Sigmoid colon (tissue), 4 donors: ENCODE data around the gene GAB2.
"Not testable (repeated sequence)": the region's sequence is repeated elsewhere in the genome, so short reads cannot be mapped to it uniquely, and the experiment has no call there.

ENCODE experiments used
- EP300 ChIP-seq, 4 donors: sonication (generic); formaldehyde crosslinking; IDR thresholded peaks; one replicate each; pipeline ENCODE4 v1.6.1; 2017; ENCODE audit warnings: antibody characterized with exemption in 4 of 4
- POLR2A ChIP-seq, 2 donors: fragments of 450-650 bp; IDR thresholded peaks; one replicate each; pipeline ENCODE4 v1.6.1; 2016; ENCODE audit warnings: antibody characterized with exemption in 2 of 2, mild to moderate bottlenecking in 2 of 2, moderate library complexity in 2 of 2

DNA sequence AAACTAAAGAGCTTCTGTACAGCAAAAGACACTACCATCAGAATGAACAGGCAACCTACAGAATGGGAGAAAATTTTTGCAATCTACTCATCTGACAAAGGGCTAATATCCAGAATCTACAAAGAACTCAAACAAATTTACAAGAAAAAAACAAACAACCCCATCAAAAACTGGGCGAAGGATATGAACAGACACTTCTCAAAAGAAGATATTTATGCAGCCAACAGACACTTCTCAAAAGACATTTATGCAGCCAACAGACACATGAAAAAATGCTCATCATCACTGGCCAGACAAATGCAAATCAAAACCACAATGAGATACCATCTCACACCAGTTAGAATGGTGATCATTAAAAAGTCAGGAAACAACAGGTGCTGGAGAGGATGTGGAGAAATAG, 60.2 kb downstream of the GAB2 start:
- not testable (repeated sequence) for TF ChIP-seq POLR2A, EP300 (IDR thresholded peaks at IDR 0.05)
